Measurements from ENCODE around the gene IRF7.

Gene IRF7

DNA sequence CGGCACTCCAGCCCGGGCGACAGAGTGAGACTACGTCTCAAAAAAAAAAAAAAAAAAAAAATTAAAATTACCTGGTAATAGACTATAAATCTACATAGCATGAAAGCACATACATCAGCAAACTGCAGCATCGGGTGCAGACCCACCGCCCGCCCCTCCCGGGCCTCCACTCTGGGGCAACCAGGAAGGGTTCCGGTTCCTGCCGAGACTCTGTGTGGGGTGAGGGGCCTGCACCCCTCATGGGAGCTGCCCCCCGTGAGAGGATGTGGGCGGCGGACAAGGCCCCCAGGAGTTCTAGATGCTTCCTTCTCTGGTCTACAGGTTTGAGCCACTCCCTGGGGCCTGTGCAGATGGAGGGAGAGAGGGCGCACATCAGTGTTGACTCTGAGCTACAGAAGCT lies 30.5 kb upstream of the IRF7 start:
- TF ChIP-seq, protein P1, sequence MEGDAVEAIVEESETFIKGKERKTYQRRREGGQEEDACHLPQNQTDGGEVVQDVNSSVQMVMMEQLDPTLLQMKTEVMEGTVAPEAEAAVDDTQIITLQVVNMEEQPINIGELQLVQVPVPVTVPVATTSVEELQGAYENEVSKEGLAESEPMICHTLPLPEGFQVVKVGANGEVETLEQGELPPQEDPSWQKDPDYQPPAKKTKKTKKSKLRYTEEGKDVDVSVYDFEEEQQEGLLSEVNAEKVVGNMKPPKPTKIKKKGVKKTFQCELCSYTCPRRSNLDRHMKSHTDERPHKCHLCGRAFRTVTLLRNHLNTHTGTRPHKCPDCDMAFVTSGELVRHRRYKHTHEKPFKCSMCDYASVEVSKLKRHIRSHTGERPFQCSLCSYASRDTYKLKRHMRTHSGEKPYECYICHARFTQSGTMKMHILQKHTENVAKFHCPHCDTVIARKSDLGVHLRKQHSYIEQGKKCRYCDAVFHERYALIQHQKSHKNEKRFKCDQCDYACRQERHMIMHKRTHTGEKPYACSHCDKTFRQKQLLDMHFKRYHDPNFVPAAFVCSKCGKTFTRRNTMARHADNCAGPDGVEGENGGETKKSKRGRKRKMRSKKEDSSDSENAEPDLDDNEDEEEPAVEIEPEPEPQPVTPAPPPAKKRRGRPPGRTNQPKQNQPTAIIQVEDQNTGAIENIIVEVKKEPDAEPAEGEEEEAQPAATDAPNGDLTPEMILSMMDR (IDR thresholded peaks at IDR 0.05; ENCODE audit: extremely low read depth, missing control alignments): no peak
- peak; percentile 33 for DNase-seq (ENCODE audit: low spot score)

DNA sequence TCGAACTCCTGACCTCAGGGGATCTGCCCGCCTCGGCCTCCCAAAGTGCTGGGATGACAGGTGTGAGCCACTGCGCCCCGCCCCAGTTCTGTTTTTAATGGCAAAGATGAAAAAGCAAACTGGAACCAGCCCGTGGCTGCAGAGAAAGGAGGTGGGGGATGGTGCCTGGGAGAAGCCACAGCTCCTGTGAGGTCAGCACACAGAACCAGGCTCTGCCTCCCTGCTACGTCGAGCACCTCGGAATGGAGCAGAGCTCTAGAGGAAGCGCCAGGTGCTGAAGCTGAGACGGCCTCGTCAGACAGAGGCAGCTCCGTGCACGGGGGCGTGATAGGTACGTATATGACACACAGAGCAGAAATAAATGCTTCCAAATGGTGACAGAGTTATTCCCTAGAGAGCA lies 29.8 kb upstream of the IRF7 start:
- DNase-seq (ENCODE audit: low spot score): no peak
- TF ChIP-seq, protein P1 (IDR thresholded peaks at IDR 0.05; ENCODE audit: extremely low read depth, missing control alignments): no peak

DNA sequence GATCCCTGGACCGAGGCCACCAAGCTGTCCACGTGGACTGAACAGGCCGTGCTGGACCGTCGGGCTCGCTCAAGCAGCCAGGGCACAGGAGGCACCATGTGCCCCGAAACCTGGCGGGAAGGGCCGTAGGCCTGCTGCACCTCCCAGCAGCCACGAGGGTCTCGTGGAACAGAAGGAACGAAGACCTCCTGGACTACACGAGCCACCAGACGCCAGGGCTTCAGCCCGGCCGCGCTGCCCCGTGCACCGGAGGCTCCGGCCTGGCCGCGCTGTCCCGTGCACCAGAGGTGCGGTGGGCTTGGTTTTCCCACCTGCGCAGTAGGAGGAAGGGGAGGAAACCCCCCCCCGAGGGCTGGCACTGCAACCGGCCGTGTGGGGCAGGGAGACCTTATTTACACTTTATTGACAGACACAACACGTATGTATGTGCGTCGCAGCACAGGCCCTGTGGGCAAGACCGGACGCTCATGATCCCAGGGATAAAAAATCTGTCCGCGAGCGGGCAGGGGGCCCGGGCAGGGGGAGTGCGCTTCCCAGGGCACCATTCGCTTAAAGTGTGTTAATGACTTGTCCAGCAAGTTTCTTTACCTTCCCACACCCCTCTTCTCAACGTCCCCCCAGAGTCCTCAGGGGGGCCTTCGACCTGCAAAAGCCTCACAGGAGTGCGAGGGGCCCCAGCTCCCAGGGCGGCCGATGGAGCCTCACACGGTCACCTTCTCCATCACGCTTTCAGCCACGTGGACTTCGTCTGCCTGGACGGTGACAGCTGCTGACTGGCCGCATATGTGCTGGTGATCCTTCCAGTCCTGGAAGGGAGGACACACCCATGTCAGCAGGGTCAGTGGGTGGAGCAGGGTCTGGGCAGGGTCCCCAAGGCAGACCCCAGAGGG lies 28.3 kb upstream of the IRF7 start:
- DNase-seq (ENCODE audit: low spot score): no peak
- TF ChIP-seq, protein P1 (IDR thresholded peaks at IDR 0.05; ENCODE audit: extremely low read depth, missing control alignments): no peak

DNA sequence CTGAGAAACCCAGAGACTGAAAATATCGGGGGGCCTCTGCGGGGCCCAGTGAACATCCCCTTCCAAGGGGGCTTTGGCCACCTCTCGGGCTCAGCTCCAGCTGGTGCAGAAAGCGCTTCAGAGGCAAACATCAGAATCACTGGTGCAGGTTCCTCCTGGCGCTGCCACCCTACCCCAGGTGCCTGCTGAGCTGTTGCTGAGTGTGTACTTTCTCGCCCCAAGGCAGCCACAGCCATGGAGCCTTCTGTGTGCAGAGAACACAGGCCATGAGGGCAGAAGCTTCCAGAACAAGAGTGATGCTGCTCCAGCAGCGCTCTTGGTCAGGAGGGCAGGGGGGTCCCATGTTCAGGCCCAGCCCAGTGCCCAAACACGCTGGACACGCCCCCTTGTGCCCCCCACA lies 27.6 kb upstream of the IRF7 start:
- TF ChIP-seq, protein P1 (IDR thresholded peaks at IDR 0.05; ENCODE audit: extremely low read depth, missing control alignments): no peak
- DNase-seq (ENCODE audit: low spot score): no peak

DNA sequence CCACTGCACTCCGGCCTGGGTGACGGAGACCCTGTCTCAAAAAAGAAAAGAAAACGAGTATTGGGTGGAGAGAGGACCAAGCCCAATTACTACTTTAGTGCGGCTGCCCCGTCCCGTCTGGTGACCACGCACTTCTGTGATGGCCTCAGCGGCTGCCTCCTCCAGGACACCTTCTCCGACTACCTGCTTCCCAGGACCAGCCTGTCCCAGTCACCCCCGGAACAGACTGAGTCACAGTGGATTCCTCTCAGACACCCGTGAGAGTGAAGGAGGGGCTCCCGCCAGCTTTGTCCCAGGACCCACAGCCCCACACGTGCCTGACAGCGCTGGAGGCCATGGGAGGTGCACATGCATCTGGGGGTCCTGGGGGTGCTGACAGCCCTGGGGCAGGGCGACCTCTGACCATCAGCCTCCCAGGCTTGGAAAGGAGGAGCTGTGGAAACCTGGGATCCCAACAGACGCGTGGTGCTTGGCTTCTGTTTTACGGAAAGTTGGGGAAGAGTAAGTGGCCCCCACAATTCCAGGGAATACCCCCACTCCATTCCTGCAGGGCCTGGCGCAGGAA lies 26.1 kb upstream of the IRF7 start:
- no peak for DNase-seq (ENCODE audit: low spot score)
- TF ChIP-seq, protein P1 (IDR thresholded peaks at IDR 0.05; ENCODE audit: extremely low read depth, missing control alignments): no peak

DNA sequence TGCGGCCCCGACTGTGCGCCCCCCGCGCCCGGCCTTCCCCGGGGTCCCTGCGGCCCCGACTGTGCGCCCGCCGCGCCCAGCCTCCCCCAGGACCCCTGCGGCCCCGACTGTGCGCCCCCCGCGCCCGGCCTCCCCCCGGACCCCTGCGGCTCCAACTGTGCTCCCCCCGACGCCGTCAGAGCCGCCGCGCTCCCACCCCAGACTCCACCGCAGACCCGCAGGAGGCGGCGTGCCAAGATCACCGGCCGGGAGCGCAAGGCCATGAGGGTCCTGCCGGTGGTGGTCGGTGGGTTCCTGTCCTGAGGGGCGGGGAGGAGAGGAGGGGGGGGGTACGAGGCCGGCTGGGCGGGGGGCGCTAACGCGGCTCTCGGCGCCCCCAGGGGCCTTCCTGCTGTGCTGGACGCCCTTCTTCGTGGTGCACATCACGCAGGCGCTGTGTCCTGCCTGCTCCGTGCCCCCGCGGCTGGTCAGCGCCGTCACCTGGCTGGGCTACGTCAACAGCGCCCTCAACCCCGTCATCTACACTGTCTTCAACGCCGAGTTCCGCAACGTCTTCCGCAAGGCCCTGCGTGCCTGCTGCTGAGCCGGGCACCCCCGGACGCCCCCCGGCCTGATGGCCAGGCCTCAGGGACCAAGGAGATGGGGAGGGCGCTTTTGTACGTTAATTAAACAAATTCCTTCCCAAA lies 24.4 kb upstream of the IRF7 start:
- TF ChIP-seq, protein P1 (IDR thresholded peaks at IDR 0.05; ENCODE audit: extremely low read depth, missing control alignments): no peak
- no peak for DNase-seq (ENCODE audit: low spot score)
